Cardiac septum (tissue), 1 donor: ENCODE data around the gene ZFP82. TPM values are rescaled to one million over a fixed set of nuclear protein-coding genes. Genes with fewer than 3 reads are reported as not detected.

Source experiments
- DNase-seq: peaks from one replicate; pipeline ENCODE4 v3.0.0-alpha.2; 2020; ENCODE audit warnings: low spot score
- intact Hi-C: fragments of 100-400 bp; cut with DNase I; formaldehyde crosslinking; loops from one replicate; pipeline ENCODE4 v1.14.0; 2022
- total RNA-seq: library from RNA; stranded (reverse); fragmentation: NEBNext Ultra II Directional; extraction: Animal tissue kit (Norgen Biotek cat#: 25700); gene quantifications from one replicate; pipeline ENCODE4 v1.2.1, GENCODE V29; 2021
- donor health status: DM: no; HTN: no; CAD: no.

The ZFP82 gene
- total RNA-seq, 1 donor from 2014 or later: 5.7 TPM

DNA sequence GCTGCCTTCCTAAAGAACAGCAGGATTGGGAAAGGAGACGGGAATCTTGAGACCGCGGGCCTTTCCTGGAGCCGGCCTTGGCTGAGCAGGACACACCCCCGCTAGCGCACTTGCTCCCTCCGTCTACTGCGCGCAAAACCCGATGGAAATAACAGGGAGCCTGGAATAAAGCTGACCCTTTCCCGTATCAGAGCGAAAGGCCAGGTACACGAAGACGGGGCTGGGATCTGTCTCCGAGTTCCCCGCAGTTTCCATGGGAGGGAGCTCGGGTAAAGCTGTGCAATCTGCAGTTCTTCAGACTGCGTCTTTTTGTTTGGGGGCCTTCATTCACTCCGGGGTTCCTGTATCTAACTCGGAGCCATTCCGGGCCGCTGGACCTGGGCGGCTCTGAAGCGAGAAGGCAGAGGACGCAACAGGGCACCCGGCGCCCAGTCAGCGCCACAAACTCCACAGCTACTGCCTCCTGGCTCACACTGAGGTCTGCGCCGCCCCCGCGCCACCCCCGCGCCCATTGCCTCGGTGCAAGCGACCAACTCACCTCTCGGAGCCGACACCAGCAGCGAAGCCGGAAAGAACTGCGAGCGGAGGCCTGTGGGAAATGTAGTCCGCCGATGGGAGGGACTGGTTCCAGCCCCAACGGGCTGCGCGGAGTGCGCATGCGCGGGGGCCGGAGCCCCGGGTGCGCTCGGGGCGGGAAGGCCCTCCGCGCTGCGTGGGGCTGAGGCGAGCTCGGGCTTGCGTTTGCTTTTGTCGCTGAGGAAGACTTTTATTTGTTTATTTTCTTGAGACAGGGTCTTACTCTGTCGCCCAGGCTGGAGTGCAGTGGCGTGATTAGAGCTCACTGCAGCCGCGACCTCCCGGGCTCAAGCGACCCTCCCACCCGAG, 39.6 kb downstream of the ZFP82 start, which contains the start of gene ZFP14:
TSS of gene ZFP14 (minus strand) at position 577 of the 885 bp plus-strand sequence. CDS start 11,309 bp downstream, outside the sequence.
- intact Hi-C loops: loop anchor here (2.0 to 5.0 kb wide), 2 partner anchors 38 to 150 kb away; partner anchors contain the start of genes ZFP82 and ZNF260
- DNase-seq: peak; percentile 96

DNA sequence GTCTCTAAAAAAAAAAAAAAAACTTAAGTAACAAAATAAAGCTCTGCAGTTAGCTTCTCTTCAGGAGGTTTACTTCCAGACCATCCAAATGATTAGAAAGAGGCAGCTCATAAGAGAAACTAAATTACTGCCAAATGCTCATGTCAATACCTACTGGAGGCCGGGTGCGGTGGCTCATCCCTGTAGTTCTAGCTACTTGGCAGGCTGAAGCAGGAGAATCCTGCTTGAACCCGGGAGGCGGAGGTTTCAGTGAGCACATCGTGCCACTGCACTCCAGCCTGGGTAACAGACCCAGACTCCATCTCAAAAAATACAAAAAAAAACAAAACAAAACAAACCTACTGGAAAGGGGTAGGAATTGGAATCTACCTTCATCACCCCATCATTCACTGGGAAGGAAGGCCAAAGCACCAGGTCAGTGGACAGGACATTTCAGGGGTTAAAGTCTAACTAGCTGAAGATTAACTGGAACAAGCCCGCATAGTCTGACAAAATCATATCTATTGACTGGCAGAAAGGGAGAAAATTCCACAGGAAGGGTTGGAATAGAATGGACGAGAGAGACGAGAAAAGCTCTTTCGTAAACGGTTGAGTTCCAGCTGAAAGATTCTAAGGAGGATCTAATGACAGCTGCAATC, 40.8 kb downstream of the ZFP82 start:
- no peak for DNase-seq
- intact Hi-C loops: loop anchor here (2.0 to 5.0 kb wide), 2 partner anchors 40 to 151 kb away; partner anchors contain the start of genes ZFP82 and ZNF260

DNA sequence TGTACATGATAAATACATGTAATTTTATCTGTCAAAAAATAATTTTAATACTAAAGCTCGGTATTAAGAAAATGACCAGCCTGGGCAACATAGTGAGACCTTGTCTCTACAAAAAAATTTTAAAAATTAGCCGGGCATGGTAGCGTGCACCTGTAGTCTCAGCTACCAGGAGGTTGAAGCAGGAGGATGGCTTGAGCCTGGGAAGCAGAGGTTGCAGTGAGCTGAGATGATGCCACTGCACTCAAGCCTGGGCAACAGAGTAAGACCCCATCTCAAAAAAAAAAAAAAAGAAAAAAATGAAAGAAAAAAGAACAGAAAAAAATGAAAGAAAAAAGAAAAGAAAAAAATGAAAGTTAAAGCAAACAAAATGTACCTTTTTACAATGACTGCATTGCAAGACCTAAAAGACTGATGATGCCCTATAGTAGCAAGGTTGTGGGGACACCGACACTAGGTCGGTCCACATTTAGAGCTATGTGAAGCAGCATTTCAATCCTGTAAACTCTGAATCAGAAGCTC, 44.7 kb downstream of the ZFP82 start:
- intact Hi-C loops: no loop called here
- no peak for DNase-seq

DNA sequence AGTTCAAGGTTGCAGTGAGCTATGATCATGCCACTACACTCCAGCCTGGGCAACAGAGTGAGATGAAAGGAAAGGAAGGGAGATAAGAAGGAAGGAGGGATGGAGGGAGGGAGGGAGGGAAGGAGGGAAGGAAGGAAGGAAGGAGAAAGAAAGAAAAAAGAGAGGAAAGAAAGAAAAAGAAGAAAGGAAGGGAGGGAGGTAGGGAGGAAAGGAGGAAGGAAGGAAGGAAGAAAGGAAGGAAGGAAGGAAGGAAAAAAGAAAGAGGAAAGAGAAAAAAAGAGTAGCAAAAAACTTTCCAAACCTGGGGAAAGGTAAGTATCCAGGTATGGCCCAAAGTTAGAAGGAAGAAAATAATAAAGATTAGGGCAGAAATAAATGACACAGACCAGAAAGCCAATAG, 46.6 kb downstream of the ZFP82 start:
- DNase-seq: no peak
- intact Hi-C loops: no loop called here

DNA sequence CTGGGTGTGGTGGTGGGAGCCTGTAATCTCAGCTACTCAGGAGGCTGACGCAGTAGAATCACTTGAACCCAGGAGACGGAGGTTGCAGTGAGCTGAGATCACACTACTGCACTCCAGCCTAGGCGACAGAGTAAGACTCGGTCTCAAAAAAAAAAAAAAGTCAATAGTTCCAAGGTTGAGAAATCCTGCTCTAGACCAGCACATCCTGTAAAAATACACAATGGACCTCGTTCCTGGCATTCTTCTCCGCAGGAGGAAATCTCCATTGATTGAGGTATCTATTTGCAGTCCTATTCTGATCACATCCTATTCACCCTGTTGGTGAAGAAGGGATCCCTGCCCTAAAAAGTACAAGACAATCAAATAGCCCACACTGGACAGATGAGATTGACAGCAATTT, 54.6 kb downstream of the ZFP82 start:
- intact Hi-C loops: no loop called here
- DNase-seq: no peak

Other genes with a start within 250 kb of the ZFP82 start
- 4.0 TPM for gene ZNF565, start 204.0 kb downstream of the ZFP82 start, total RNA-seq
- gene ZNF146, start 203.5 kb downstream of the ZFP82 start, total RNA-seq: 38.6 TPM
- gene ZFP14, start 39.4 kb downstream of the ZFP82 start, total RNA-seq: 3.2 TPM
- 8.3 TPM for gene ZNF566, start 70.9 kb upstream of the ZFP82 start, total RNA-seq
- gene ZNF260, start 109.6 kb upstream of the ZFP82 start, total RNA-seq: 6.7 TPM
- 17.3 TPM for gene ZNF529, start 154.6 kb upstream of the ZFP82 start, total RNA-seq
- gene ZNF382, start 186.7 kb upstream of the ZFP82 start, total RNA-seq: 20.4 TPM
- gene ZNF461, start 248.2 kb upstream of the ZFP82 start, total RNA-seq: 7.0 TPM